HepG2 (cell line): Measurements from ENCODE around the gene CCR8. TPM values are rescaled to one million over a fixed set of nuclear protein-coding genes. Genes with fewer than 3 reads are reported as not detected.

Experiments
- ATAC-seq: fragments of 200-7000 bp; cut with Tn5 transposase; 3 replicates; pipeline ENCODE4 v1.9.1; 2020; ENCODE audit warnings: mild to moderate bottlenecking, moderate library complexity
- BruUV-seq: library from RNA; stranded (reverse); fragments of 400-500 nt; replicated peaks from 2 replicates; lab custom pipeline; 2021; lab: Mats Ljungman, UMichigan
- CTCF ChIA-PET: fragments of 300-600 bp; formaldehyde crosslinking; extraction: SDS; loops from one replicate; lab custom pipeline; 2021; ENCODE audit warnings: low total read pairs, inconsistent platforms, low intra/inter-chr PET ratio; lab: Yijun Ruan, JAX
- POLR2A ChIA-PET: fragments of 350-600 bp; sonication (Branson Sonifier 250); formaldehyde crosslinking; loops from one replicate; lab custom pipeline; 2020; ENCODE audit warnings: antibody characterized with exemption, inconsistent platforms; lab: Yijun Ruan, JAX
- DNase-seq: peaks from one replicate; pipeline ENCODE4 v3.0.0-alpha.2; 2015; ENCODE audit warnings: low spot score
- FAIRE-seq: peaks from 3 replicates; lab custom pipeline; 2011; peaks lifted over from hg19 to GRCh38; lab: Jason Lieb, UNC
- H2AFZ ChIP-seq: one replicate; pipeline ENCODE4 v1.6.1; 2011; ENCODE audit warnings: low read length, inconsistent platforms
- H3K27ac ChIP-seq: fragments of 300-600 bp; 3 replicates; pipeline ENCODE4 v1.8.0; 2011; ENCODE audit warnings: mixed run types, mild to moderate bottlenecking, mixed read lengths, low read length, inconsistent platforms; ENCODE audit not compliant: insufficient read depth; ENCODE audit errors: extremely low read length
- H3K27me3 ChIP-seq, 2 experiments: fragments of 200-600 bp in 1 of 2; 2 replicates in 1 of 2; 3 replicates in 1 of 2; pipeline versions ENCODE4 v1.6.0 to v1.8.0; 2011; ENCODE audit warnings: low read length in 2 of 2, mild to moderate bottlenecking in 2 of 2, moderate library complexity in 2 of 2, inconsistent platforms in 1 of 2; ENCODE audit not compliant: insufficient read depth in 2 of 2, control insufficient read depth in 1 of 2
- H3K36me3 ChIP-seq, 2 experiments: fragments of 200-600 bp in 1 of 2; replicated peaks in 1 of 2; 2 replicates in 1 of 2; 3 replicates in 1 of 2; pipeline versions ENCODE4 v1.5.1 to v1.8.0; 2011; ENCODE audit warnings: low read length in 2 of 2, inconsistent platforms in 1 of 2; ENCODE audit not compliant: insufficient read depth in 2 of 2, control insufficient read depth in 1 of 2
- H3K4me1 ChIP-seq: 2 replicates; pipeline ENCODE4 v1.5.1; 2012; ENCODE audit warnings: low read length, inconsistent platforms; ENCODE audit not compliant: insufficient read depth
- H3K4me2 ChIP-seq: 2 replicates; pipeline ENCODE4 v1.6.0; 2011; ENCODE audit warnings: low read depth, low read length, inconsistent platforms
- H3K4me3 ChIP-seq, 3 experiments: fragments of 200-600 bp in 1 of 3; sonication (generic), shearing (Covaris generic) in 1 of 3; replicated peaks in 1 of 3; 2 replicates each; pipeline ENCODE4 v1.5.1; 2011 to 2016; ENCODE audit warnings: low read length in 3 of 3, inconsistent platforms in 2 of 3, low read depth in 2 of 3, mild to moderate bottlenecking in 2 of 3, control low read depth in 1 of 3, mixed read lengths in 1 of 3; ENCODE audit not compliant: insufficient read depth in 1 of 3
- H3K79me2 ChIP-seq: one replicate; pipeline ENCODE4 v1.6.1; 2011; ENCODE audit warnings: low read length, inconsistent platforms; ENCODE audit not compliant: insufficient read depth
- H3K9ac ChIP-seq: 2 replicates; pipeline ENCODE4 v1.6.0; 2011; ENCODE audit warnings: mild to moderate bottlenecking, low read depth, low read length, inconsistent platforms; ENCODE audit not compliant: insufficient read depth
- H3K9me3 ChIP-seq: 2 replicates; pipeline ENCODE4 v1.5.1; 2012; ENCODE audit warnings: mild to moderate bottlenecking, low read length
- H4K20me1 ChIP-seq: 2 replicates; pipeline ENCODE4 v1.6.0; 2011; ENCODE audit warnings: inconsistent platforms, mild to moderate bottlenecking, low read length, moderate library complexity; ENCODE audit not compliant: insufficient read depth
- FOXO1 ChIP-seq: sonication (generic); formaldehyde crosslinking; IDR thresholded peaks from 2 replicates; pipeline ENCODE4 v1.4.0; 2020; ENCODE audit warnings: missing genetic modification reagents
- HDAC1 ChIP-seq: sonication (generic); formaldehyde crosslinking; IDR thresholded peaks from 2 replicates; pipeline ENCODE4 v1.5.1; 2020; ENCODE audit warnings: mild to moderate bottlenecking, missing genetic modification reagents
- HNRNPL ChIP-seq: fragments of 200-400 bp; formaldehyde crosslinking; IDR thresholded peaks from 2 replicates; pipeline ENCODE4 v1.6.1; 2017; ENCODE audit warnings: mild to moderate bottlenecking, low read depth, low read length
- KAT7 ChIP-seq: IDR thresholded peaks from 2 replicates; pipeline ENCODE4 v1.6.1; 2018; ENCODE audit warnings: borderline replicate concordance, missing compliant biosample characterization
- KLF16 ChIP-seq, 2 experiments: sonication (generic) in 1 of 2; formaldehyde crosslinking in 1 of 2; IDR thresholded peaks; 2 replicates each; pipeline versions ENCODE4 v1.6.1 to v1.8.0; 2016 to 2023; ENCODE audit warnings: missing genetic modification reagents in 2 of 2, missing compliant biosample characterization in 1 of 2
- NR2F6 ChIP-seq, 2 experiments: IDR thresholded peaks; 2 replicates each; pipeline ENCODE4 v1.6.1; 2016; ENCODE audit warnings: antibody characterized with exemption in 1 of 2, mild to moderate bottlenecking in 1 of 2
- PAWR ChIP-seq: sonication (generic); formaldehyde crosslinking; IDR thresholded peaks from 2 replicates; pipeline ENCODE4 v1.4.0; 2020; ENCODE audit warnings: missing genetic modification reagents, mild to moderate bottlenecking, borderline replicate concordance
- PHF21A ChIP-seq: sonication (generic); formaldehyde crosslinking; IDR thresholded peaks from 2 replicates; pipeline ENCODE4 v1.5.0; 2020; ENCODE audit warnings: mild to moderate bottlenecking, missing genetic modification reagents
- RXRB ChIP-seq: IDR thresholded peaks from 2 replicates; pipeline ENCODE4 v1.6.1; 2016; ENCODE audit warnings: borderline replicate concordance, missing genetic modification reagents, missing compliant biosample characterization
- SAP130 ChIP-seq: IDR thresholded peaks from 2 replicates; pipeline ENCODE4 v1.6.1; 2016; ENCODE audit warnings: low read depth
- SP1 ChIP-seq, 2 experiments: fragments of 450-650 bp in 1 of 2; sonication (generic) in 1 of 2; formaldehyde crosslinking in 1 of 2; IDR thresholded peaks; 2 replicates each; pipeline versions ENCODE4 v1.4.0 to v1.6.1; 2016 to 2020; ENCODE audit warnings: missing genetic modification reagents in 1 of 2
- SP2 ChIP-seq: sonication (generic); formaldehyde crosslinking; IDR thresholded peaks from 2 replicates; pipeline ENCODE4 v1.5.1; 2020; ENCODE audit warnings: mild to moderate bottlenecking, missing genetic modification reagents
- TAF15 ChIP-seq: fragments of 200-400 bp; formaldehyde crosslinking; IDR thresholded peaks from one replicate; pipeline ENCODE4 v1.6.1; 2018; ENCODE audit warnings: mild to moderate bottlenecking, low read depth, low read length; ENCODE audit not compliant: poor library complexity, severe bottlenecking
- THAP11 ChIP-seq: IDR thresholded peaks from 2 replicates; pipeline ENCODE4 v1.6.1; 2016; ENCODE audit warnings: missing biosample characterization, missing genetic modification reagents
- ZMYM4 ChIP-seq: sonication (generic); formaldehyde crosslinking; IDR thresholded peaks from 2 replicates; pipeline ENCODE4 v1.8.1; 2023; ENCODE audit warnings: mild to moderate bottlenecking, missing genetic modification reagents
- ZNF24 ChIP-seq: fragments of 450-650 bp; IDR thresholded peaks from 2 replicates; pipeline ENCODE4 v1.6.1; 2017; ENCODE audit warnings: antibody characterized with exemption, mild to moderate bottlenecking
- ZNF331 ChIP-seq: sonication (generic); formaldehyde crosslinking; IDR thresholded peaks from 2 replicates; pipeline ENCODE4 v1.4.0; 2020; ENCODE audit warnings: missing genetic modification reagents
- ZNF572 ChIP-seq: sonication (generic); formaldehyde crosslinking; IDR thresholded peaks from 2 replicates; pipeline ENCODE4 v1.5.1; 2020; ENCODE audit warnings: mild to moderate bottlenecking, missing genetic modification reagents
- ZNF781 ChIP-seq: sonication (generic); formaldehyde crosslinking; IDR thresholded peaks from 2 replicates; pipeline ENCODE4 v1.5.1; 2020; ENCODE audit warnings: borderline replicate concordance, mild to moderate bottlenecking, missing genetic modification reagents; ENCODE audit errors: not compliant biosample characterization
- ZNF792 ChIP-seq: IDR thresholded peaks from 2 replicates; pipeline ENCODE4 v1.6.1; 2016
- WGBS: methylation state at CpG from one replicate; pipeline ENCODE4 v1.1.6; 2017; ENCODE audit warnings: low lambda C conversion rate; 5-methylcytosine and 5-hydroxymethylcytosine counted together
- in situ Hi-C: cut with HindIII; loops from 2 replicates; pipeline ENCODE4 v1.10.0; 2017; ENCODE audit warnings: low pct_unique_long_range_greater_than_20kb; ENCODE audit not compliant: extremely low pct_ligation_motif_present
- intact Hi-C: fragments of 100-400 bp; cut with micrococcal nuclease; formaldehyde crosslinking; loops from one replicate; pipeline ENCODE4 v1.10.0; 2022; ENCODE audit not compliant: unreplicated experiment
- polyA plus RNA-seq, 8 experiments: library from polyadenylated mRNA; depleted of rRNA in 3 of 8; stranded (reverse) in 7 of 8; unstranded in 1 of 8; fragments of >200 nt; fragmentation: Illumina TruSeq in 4 of 8; extraction: Trizol in 4 of 8; gene quantifications; 2 replicates each; pipeline versions ENCODE4 v1.2.1 to v1.2.3, GENCODE V29; 2011 to 2016; ENCODE audit warnings: low read depth in 4 of 8, missing spikeins in 1 of 8, mixed read lengths in 1 of 8; ENCODE audit not compliant: insufficient read depth in 1 of 8
- total RNA-seq, 5 experiments: library from RNA; depleted of rRNA; stranded (reverse); fragments of >200 nt; fragmentation: Illumina TruSeq; extraction: Trizol; gene quantifications; 2 replicates each; pipeline ENCODE4 v1.2.3, GENCODE V29; 2016; ENCODE audit warnings: low read depth in 1 of 5
- TF ChIP-seq, protein P1 (sequence below): IDR thresholded peaks from 2 replicates; pipeline ENCODE4 v1.6.1; 2016
- TF ChIP-seq, protein P2 (sequence below): sonication (generic); formaldehyde crosslinking; IDR thresholded peaks from 2 replicates; pipeline ENCODE4; 2020; ENCODE audit warnings: missing genetic modification reagents, mild to moderate bottlenecking, borderline replicate concordance

CCR8 gene
- total and polyA plus RNA-seq, 2 of the 13 experiments (the other 11 are each of a cell fraction or from before 2014, with no cell fraction given) = not detected

GRCh38 chr3:39288300-39288808, 41.2 kb upstream of the CCR8 start:
- no peaks in the 10 kb centered on the region for H3K79me2 ChIP-seq
- ChIA-PET POLR2A (interaction anchor here (1.0 kb wide), 2 partner anchors 162 to 181 kb away, joined by 3 to 5 read pairs; partner anchors contain the start of genes GORASP1 and TTC21A), CTCF (interaction anchor here (2.6 to 3.2 kb wide), 4 partner anchors 80 to 187 kb away, joined by 13 to 30 read pairs (median 18); no protein-coding TSS in a partner anchor)
- H3K4me2 ChIP-seq = no peak overlapping the region
- DNase-seq = peak; percentile 74
- H4K20me1 ChIP-seq = no peaks in the 10 kb centered on the region
- no peaks in the 10 kb centered on the region for H3K27me3 ChIP-seq
- no peak overlapping the region for H2AFZ ChIP-seq
- peak; percentile 84 for FAIRE-seq
- H3K9ac ChIP-seq = no peak overlapping the region
- peak; percentile 96 for ATAC-seq
- BruUV-seq = no TSS peak
- no peaks in the 10 kb centered on the region for H3K36me3 ChIP-seq
- no peak overlapping the region for H3K27ac ChIP-seq
- intact Hi-C loops (loop anchor here (1.0 to 5.0 kb wide), 4 partner anchors 80 to 181 kb away; partner anchors contain the start of genes GORASP1 and TTC21A), in situ Hi-C loops (loop anchor here (5.0 kb wide), 2 partner anchors 96 to 161 kb away; partner anchors contain the start of gene XIRP1)
- H3K9me3 ChIP-seq = no peaks in the 10 kb centered on the region
- no peak overlapping the region for H3K4me3 ChIP-seq
- 22% methylated on average over 3 of the region's 3 CpGs for WGBS
- H3K4me1 ChIP-seq = peaks cover 43% of the 10 kb centered on the region
- TF ChIP-seq TAF15 = no peak
- 0 out of 2 replicates have a peak, but pooled peaks have one; percentile 32 for TF ChIP-seq RXRB (CRISPR knock-in tag)
- TF ChIP-seq KLF16 (CRISPR knock-in tag; IDR thresholded peaks at IDR 0.05) = peak in 1 of 2 experiments; percentile 53; a peak in 1 of 4 replicates
- peak; percentile 66; the same call in 1 of the 2 replicates for TF ChIP-seq ZMYM4 (CRISPR knock-in tag)
- peak; percentile 47; the same call in 1 of the 2 replicates for TF ChIP-seq THAP11
- TF ChIP-seq, protein P1, sequence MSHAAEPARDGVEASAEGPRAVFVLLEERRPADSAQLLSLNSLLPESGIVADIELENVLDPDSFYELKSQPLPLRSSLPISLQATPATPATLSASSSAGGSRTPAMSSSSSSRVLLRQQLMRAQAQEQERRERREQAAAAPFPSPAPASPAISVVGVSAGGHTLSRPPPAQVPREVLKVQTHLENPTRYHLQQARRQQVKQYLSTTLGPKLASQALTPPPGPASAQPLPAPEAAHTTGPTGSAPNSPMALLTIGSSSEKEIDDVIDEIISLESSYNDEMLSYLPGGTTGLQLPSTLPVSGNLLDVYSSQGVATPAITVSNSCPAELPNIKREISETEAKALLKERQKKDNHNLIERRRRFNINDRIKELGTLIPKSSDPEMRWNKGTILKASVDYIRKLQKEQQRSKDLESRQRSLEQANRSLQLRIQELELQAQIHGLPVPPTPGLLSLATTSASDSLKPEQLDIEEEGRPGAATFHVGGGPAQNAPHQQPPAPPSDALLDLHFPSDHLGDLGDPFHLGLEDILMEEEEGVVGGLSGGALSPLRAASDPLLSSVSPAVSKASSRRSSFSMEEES (CRISPR knock-in tag) = no peak
- no peak for TF ChIP-seq SP1 (IDR thresholded peaks at IDR 0.05)
- peak; percentile 37; the same call in 1 of the 2 replicates for TF ChIP-seq SP1 (CRISPR knock-in tag; IDR thresholded peaks at IDR 0.05)
- peak; percentile 76 for TF ChIP-seq SP2
- no peak for TF ChIP-seq KAT7 (CRISPR knock-in tag)
- peak; percentile 36; the same call in 1 of the 2 replicates for TF ChIP-seq FOXO1 (CRISPR knock-in tag)
- no peak for TF ChIP-seq NR2F6 (IDR thresholded peaks at IDR 0.05)
- peak; percentile 34; the same call in 1 of the 2 replicates for TF ChIP-seq NR2F6 (CRISPR knock-in tag; IDR thresholded peaks at IDR 0.05)
- 0 out of 2 replicates have a peak, but pooled peaks have one; percentile 62 for TF ChIP-seq ZNF572
- 0 out of 2 replicates have a peak, but pooled peaks have one; percentile 38 for TF ChIP-seq ZNF331 (CRISPR knock-in tag)
- 0 out of 2 replicates have a peak, but pooled peaks have one; percentile 28 for TF ChIP-seq ZNF792 (CRISPR knock-in tag)
- no peak for TF ChIP-seq PAWR
- no peak for TF ChIP-seq HDAC1 (CRISPR knock-in tag)
- TF ChIP-seq, protein P2, sequence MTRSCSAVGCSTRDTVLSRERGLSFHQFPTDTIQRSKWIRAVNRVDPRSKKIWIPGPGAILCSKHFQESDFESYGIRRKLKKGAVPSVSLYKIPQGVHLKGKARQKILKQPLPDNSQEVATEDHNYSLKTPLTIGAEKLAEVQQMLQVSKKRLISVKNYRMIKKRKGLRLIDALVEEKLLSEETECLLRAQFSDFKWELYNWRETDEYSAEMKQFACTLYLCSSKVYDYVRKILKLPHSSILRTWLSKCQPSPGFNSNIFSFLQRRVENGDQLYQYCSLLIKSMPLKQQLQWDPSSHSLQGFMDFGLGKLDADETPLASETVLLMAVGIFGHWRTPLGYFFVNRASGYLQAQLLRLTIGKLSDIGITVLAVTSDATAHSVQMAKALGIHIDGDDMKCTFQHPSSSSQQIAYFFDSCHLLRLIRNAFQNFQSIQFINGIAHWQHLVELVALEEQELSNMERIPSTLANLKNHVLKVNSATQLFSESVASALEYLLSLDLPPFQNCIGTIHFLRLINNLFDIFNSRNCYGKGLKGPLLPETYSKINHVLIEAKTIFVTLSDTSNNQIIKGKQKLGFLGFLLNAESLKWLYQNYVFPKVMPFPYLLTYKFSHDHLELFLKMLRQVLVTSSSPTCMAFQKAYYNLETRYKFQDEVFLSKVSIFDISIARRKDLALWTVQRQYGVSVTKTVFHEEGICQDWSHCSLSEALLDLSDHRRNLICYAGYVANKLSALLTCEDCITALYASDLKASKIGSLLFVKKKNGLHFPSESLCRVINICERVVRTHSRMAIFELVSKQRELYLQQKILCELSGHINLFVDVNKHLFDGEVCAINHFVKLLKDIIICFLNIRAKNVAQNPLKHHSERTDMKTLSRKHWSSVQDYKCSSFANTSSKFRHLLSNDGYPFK (CRISPR knock-in tag) = no peak
- TF ChIP-seq SAP130 (CRISPR knock-in tag) = 0 out of 2 replicates have a peak, but pooled peaks have one; percentile 41
- TF ChIP-seq ZNF24 = no peak
- TF ChIP-seq PHF21A (CRISPR knock-in tag) = no peak
- TF ChIP-seq HNRNPL = no peak
- TF ChIP-seq ZNF781 = peak; percentile 18
